GM19035 (cell line): ENCODE measurements around the gene P2RY12.

Experiments
- ATAC-seq: cut with Tn5 transposase; IDR thresholded peaks from one replicate; pipeline ENCODE4 v1.9.1; 2021; ENCODE audit not compliant: unreplicated experiment

The P2RY12 gene

GRCh38 chr3:151384741-151385174, at the start of gene P2RY12:
Gene P2RY12, minus strand, starts transcription at chr3:151384753. Its CDS starts 45,908 bp downstream, at chr3:151338845.
- ATAC-seq = peak; percentile 40

GRCh38 chr3:151432616-151433372, 48.2 kb upstream of the P2RY12 start:
- no peak for ATAC-seq

- ATAC-seq = no peak
Measured at GRCh38 chr3:151431940-151432339, 47.4 kb upstream of the P2RY12 start.

DNA sequence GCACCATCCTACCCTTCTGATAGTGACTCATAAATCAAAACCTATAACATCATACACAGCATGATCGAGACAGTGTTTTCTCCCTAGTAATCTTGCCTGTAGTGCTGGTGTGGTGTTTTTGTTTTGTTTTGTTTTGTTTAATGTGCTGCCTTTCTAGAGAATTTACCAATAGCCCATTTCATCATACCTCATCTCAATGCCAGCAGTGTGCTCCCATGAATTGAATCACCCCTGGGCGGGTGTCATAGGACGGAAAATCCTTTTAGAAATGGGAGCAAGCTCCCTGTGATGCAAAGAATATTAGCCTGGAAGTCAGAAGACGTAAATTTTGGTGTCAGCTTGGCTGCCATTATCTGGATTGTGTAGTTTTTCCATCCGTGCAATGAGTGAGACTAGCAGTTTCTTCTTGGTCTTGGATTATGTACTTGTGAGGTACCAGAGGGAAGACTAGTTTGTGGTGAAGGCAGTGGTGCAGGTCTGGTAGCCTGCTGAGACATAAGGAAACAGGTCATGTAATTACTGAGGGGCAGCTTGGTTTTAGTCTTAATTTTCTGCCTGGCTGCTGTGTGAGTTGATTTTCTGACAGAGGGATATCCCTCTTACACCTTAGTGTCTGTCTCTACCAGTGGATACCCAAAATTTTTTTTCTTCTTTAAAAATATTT, 46.4 kb upstream of the P2RY12 start:
- ATAC-seq = no peak

DNA sequence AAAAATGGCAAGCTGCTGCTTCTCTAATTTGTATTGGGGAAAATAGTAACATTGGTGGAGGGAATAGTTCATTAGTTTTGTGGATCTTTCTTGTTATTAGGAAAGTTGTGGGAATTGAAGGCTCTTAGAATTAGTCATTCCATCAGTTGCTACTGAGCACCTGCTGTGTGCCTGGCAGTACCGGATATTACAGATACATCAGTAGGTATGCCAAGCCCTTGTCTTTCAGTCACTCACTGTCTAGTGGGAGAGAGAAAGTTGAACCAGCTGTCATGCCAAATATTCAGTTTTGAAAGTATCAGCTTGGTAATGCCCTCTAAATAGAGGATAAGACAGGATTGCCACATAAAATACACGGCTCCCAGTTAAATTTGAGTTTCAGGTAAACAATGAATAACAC, 43.8 kb upstream of the P2RY12 start:
- no peak for ATAC-seq

- peak; percentile 64 for ATAC-seq
Measured at GRCh38 chr3:151426341-151426657, 41.7 kb upstream of the P2RY12 start.

- ATAC-seq = peak; percentile 31
Measured at GRCh38 chr3:151425627-151426340, 41.2 kb upstream of the P2RY12 start.

- ATAC-seq = no peak
Measured at GRCh38 chr3:151423091-151423490, 38.5 kb upstream of the P2RY12 start.

DNA sequence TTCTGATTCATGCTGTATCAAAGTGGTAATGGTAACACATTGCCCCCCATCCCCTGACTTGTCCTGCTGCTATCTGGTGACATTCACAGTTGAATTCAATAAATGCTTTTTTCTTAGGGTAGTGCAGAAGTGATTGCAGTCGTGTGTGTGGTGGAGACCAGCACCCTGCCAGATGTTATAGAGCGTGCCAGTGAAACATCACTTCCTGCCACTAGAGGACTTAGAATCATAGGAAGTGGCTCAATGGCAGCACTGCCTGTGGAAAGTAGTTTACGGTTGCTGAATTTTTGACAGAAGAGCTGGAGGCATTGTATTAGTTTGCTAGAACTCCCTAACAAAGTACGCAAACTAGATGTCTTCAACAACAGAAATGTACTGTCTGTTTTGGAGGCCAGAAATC, 37.4 kb upstream of the P2RY12 start:
- ATAC-seq = no peak

- ATAC-seq = no peak
Measured at GRCh38 chr3:151419806-151420205, 35.3 kb upstream of the P2RY12 start.

DNA sequence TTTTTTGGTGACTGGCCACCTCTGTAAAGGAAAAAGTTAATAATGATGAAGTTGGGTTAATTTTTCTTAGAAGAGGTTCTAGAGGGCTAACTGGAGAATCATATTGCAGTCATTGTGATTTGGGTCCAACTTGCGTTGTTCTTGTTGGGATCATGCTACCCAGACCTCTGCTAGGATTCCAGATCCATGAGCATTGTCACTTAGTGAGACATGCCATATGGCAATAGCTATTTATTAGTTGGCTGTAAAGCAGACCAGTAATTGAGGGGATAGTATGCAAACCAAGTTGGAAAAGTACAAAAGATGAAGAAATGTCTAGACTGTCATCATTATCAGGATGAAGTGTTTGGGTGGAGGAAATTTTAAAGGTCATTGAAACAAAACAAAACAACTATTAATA, 30.7 kb upstream of the P2RY12 start:
- no peak for ATAC-seq

- no peak for ATAC-seq
Measured at GRCh38 chr3:151412989-151413388, 28.4 kb upstream of the P2RY12 start.

GRCh38 chr3:151410891-151411559, 26.5 kb upstream of the P2RY12 start:
- ATAC-seq = no peak

GRCh38 chr3:151407928-151408327, 23.4 kb upstream of the P2RY12 start:
- ATAC-seq = no peak

DNA sequence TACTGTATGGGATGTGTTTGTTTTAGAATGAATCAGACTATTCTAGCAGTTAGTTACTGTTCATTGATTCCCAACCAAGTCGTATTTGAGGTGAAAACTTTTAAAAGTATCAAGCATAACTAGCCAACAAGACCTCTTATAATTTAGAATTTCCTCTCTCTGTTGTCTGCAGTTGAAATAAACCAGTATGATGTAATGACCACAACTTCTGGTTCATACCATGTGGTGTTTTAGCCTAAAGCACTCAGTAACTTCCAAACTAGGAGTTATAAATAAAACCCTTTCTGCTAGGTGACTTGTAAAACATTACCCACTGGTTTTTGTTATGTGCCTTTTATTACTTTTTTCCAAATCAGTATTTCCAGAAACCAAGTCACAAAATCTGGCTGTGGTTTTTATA, 19.8 kb upstream of the P2RY12 start:
- ATAC-seq = no peak

GRCh38 chr3:151403246-151403645, 18.7 kb upstream of the P2RY12 start:
- no peak for ATAC-seq

DNA sequence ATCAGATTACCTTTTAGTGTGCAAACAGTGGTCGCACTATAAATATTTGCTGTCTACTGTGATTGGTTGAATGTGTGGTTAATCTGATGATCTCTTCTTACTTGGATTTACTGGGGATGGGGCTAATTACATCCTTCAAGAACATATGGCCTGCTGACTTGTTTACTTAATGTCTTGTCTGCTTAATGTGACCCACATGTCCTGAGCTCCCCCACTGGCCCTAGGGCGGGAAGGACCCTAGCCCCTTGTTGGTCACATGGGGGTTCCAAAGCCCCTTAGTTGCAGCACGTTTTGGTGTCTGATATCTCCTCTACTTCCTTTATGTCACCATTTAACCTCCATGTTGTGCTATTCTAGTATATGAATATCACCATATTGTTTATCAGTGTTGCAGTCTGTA, 17.8 kb upstream of the P2RY12 start:
- no peak for ATAC-seq

DNA sequence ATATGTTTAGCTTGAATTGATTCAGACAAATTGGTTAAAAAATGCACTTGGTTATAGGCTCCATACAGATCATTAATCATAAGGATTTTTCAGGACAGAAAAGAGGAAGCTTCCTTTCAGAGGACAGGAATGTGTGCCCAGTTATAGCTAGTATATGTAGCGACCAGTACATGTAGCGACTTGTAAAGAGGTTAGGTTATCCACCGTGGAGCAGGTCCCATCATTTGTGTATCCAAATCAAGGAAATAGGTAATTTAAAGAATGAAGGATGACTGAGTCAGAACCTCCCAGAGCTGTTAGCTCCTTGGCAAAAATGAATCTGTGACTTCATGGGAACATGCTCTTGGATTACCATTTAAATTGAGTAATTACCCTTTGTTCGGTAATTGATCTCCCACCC, 15.8 kb upstream of the P2RY12 start:
- no peak for ATAC-seq

- ATAC-seq = no peak
Measured at GRCh38 chr3:151398895-151399294, 14.3 kb upstream of the P2RY12 start.

DNA sequence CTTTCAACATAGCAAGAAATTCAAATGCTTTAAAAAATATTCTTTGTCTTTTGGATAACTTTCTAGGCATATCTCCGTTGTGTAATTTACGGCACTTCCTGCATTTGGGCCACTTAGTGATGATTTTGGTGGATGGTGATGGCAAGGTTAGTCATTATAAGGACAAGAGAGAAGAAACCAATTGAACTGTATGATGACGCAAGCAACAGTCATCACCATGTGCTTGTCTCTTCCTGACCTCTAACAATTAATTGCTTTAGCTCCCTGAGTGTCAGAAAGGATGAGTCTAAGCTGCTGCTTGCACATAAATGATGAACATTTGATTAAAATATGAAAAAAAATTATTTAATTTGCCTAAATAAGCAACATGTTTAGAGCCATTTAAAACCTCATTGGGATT, 11.3 kb upstream of the P2RY12 start:
- no peak for ATAC-seq

GRCh38 chr3:151394611-151395010, 10.1 kb upstream of the P2RY12 start:
- no peak for ATAC-seq

DNA sequence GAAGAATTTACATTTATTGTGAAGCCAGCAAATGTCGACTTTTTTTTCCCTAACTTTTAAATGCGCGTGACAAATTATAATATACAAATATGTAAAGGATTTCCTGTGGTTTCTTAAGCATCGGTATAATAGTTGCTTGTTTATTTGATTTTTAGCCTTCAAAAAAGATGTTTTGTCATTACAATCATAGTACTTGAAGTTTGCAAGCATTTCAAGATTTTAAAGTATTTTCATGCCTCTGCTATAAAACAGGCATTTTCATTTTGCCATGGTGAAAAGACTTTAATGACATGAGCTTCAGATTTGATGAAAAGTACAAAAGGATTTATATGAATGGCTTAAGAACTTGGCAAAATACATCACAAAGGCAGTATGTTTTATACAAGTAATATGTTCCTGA, 9.4 kb upstream of the P2RY12 start:
- ATAC-seq = no peak
